ENCODE data around the gene TARS1.

DNA sequence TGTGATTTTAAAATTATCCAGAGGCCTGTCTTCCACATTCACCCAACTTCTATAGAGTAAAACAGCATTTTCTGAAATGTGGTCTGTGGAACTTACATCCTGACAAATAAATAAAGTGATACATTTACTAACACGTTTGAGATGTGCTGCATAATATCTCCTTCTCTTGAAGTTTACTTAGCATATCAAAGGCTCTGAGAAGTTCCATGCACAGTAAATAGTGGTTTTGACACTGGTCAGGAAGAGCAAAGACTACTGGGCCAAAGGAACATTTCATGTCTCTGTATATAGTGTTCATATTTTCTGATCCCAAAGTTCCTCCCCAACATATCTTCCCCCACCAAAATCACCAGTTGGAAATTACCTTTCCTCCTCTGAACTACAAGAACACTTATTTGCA, 30.5 kb upstream of the TARS1 start:
- TF ChIP-seq CTCF (conservative IDR thresholded peaks at IDR 0.05; ENCODE audit: low read length) (no peak), EZH2phosphoT487 (IDR thresholded peaks at IDR 0.05; ENCODE audit: borderline replicate concordance) (no peak)

Measured in Loucy (cell line).